OCI-LY3 (cell line): ENCODE results near the gene LEPROT.

ENCODE experiments used
- H2AFZ ChIP-seq: fragments of 200-600, 300-600 bp; shearing (Covaris generic); 2 replicates; pipeline ENCODE4 v1.6.0; 2014; ENCODE audit warnings: antibody characterized with exemption, low read depth, low read length
- H3K27ac ChIP-seq: fragments of 200-600, 300-600 bp; sonication (generic); 2 replicates; pipeline ENCODE4 v1.5.1; 2014; ENCODE audit warnings: mild to moderate bottlenecking, low read length, moderate library complexity, mixed read lengths
- H3K27me3 ChIP-seq: fragments of 200-600, 300-600 bp; sonication (generic); 2 replicates; pipeline ENCODE4 v1.6.1; 2014; ENCODE audit warnings: low read depth, low read length, mixed read lengths
- H3K36me3 ChIP-seq: fragments of 200-600, 300-600 bp; sonication (generic); replicated peaks from 2 replicates; pipeline ENCODE3; 2014; ENCODE audit warnings: low read depth, low read length, mixed read lengths
- H3K4me1 ChIP-seq: fragments of 300-600, 200-600 bp; sonication (generic); 2 replicates; pipeline ENCODE4 v1.6.1; 2014; ENCODE audit warnings: low read length, mixed read lengths
- H3K4me2 ChIP-seq: fragments of 200-600, 300-600 bp; sonication (generic); 2 replicates; pipeline ENCODE4 v1.6.1; 2014; ENCODE audit warnings: low read length, mixed read lengths
- H3K4me3 ChIP-seq: fragments of 300-600, 200-600 bp; sonication (generic); 2 replicates; pipeline ENCODE4 v1.5.1; 2014; ENCODE audit warnings: antibody characterized with exemption, mild to moderate bottlenecking, low read length, moderate library complexity
- H3K79me2 ChIP-seq: fragments of 300-600, 200-600 bp; shearing (Covaris generic); 2 replicates; pipeline ENCODE4 v1.6.1; 2014; ENCODE audit warnings: mild to moderate bottlenecking, low read length, mixed read lengths
- H3K9ac ChIP-seq: fragments of 300-600, 200-600 bp; shearing (Covaris generic); 2 replicates; pipeline ENCODE4 v1.6.0; 2014; ENCODE audit warnings: mild to moderate bottlenecking, low read length, moderate library complexity
- H3K9me3 ChIP-seq: fragments of 200-600, 300-600 bp; shearing (Covaris generic); 2 replicates; pipeline ENCODE4 v1.6.1; 2014; ENCODE audit warnings: low read length, mixed read lengths; ENCODE audit not compliant: insufficient read depth
- H4K20me1 ChIP-seq: fragments of 200-600, 300-600 bp; sonication (generic); 2 replicates; pipeline ENCODE4 v1.6.1; 2016; ENCODE audit warnings: low read length, mixed read lengths; ENCODE audit not compliant: insufficient read depth
- CTCF ChIP-seq: fragments of 200-600, 300-600 bp; sonication (generic); IDR thresholded peaks from 2 replicates; pipeline ENCODE4 v1.5.1; 2014; ENCODE audit warnings: antibody characterized with exemption, low read length, low read depth
- EZH2phosphoT487 ChIP-seq: fragments of 200-600 bp; shearing (Covaris generic); IDR thresholded peaks from 2 replicates; pipeline ENCODE4 v1.6.1; 2018; ENCODE audit warnings: antibody characterized with exemption, mixed run types, low read depth

Gene LEPROT

GRCh38 chr1:65404941-65405340 is 15.5 kb upstream of the LEPROT start:
- Histone ChIP-seq H3K4me3 (no peak overlapping the region), H3K4me1 (no peaks in the 10 kb centered on the region), H3K27me3 (no peaks in the 10 kb centered on the region), H3K36me3 (no peaks in the 10 kb centered on the region), H3K4me2 (no peak overlapping the region), H2AFZ (no peak overlapping the region), H4K20me1 (no peaks in the 10 kb centered on the region), H3K9ac (no peak overlapping the region), H3K79me2 (no peaks in the 10 kb centered on the region), H3K9me3 (no peaks in the 10 kb centered on the region), H3K27ac (no peak overlapping the region)
- TF ChIP-seq CTCF, result no peak
- no peak for TF ChIP-seq EZH2phosphoT487

DNA sequence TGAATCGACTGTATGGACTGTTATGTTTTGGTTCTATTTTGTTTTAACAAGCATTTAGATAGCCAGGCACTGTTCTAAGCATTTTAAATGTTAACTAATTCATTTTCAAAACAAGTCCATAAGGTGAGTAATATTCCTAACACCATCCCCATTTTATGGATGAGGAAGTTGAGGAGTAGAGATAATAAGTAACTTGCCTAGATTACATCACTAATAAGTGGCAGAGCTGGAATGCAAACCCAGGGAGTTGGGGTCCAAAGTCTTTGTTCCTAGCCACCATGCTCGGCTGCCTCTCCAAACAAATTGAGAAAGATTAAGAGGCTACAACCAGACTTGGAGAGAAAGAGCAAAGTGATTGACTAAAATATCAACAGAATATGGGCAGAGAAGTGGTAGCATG is 12.6 kb upstream of the LEPROT start:
- no peak overlapping the region for H3K27ac ChIP-seq
- H3K9ac ChIP-seq, result no peak overlapping the region
- no peak overlapping the region for H3K4me3 ChIP-seq
- no peaks in the 10 kb centered on the region for H3K36me3 ChIP-seq
- H4K20me1 ChIP-seq, result no peaks in the 10 kb centered on the region
- TF ChIP-seq CTCF, result no peak
- TF ChIP-seq EZH2phosphoT487, result no peak
- no peak overlapping the region for H2AFZ ChIP-seq
- H3K4me1 ChIP-seq, result no peaks in the 10 kb centered on the region
- no peaks in the 10 kb centered on the region for H3K27me3 ChIP-seq
- no peak overlapping the region for H3K4me2 ChIP-seq
- H3K79me2 ChIP-seq, result no peaks in the 10 kb centered on the region
- H3K9me3 ChIP-seq, result no peaks in the 10 kb centered on the region

DNA sequence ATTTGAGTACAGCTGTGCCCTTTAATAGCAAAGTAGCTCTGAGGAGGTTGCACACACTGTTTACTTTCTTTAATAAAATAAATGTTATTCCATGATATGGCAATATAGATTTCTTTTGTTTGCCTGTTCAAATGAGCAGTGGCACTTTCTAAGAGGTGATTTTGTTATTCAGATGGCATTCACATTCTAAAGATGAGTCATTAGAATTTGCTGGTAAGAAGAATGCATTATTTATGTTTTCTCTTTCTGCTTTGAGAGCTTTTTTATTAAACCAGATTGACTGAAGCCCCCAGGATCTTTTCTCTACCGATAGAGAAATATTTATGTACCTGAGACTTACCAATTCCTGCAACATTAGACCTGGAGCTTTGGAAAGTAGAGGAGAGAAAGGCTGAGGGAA is 11.2 kb upstream of the LEPROT start:
- TF ChIP-seq EZH2phosphoT487, result no peak
- Histone ChIP-seq H4K20me1 (no peaks in the 10 kb centered on the region), H2AFZ (no peak overlapping the region), H3K27ac (no peak overlapping the region), H3K4me3 (no peak overlapping the region), H3K9me3 (no peaks in the 10 kb centered on the region), H3K4me1 (no peaks in the 10 kb centered on the region), H3K27me3 (no peaks in the 10 kb centered on the region), H3K4me2 (no peak overlapping the region), H3K36me3 (no peaks in the 10 kb centered on the region), H3K9ac (no peak overlapping the region), H3K79me2 (no peaks in the 10 kb centered on the region)

- H3K4me1 ChIP-seq, result no peaks in the 10 kb centered on the region
- H3K27ac ChIP-seq, result no peak overlapping the region
- H3K9me3 ChIP-seq, result no peaks in the 10 kb centered on the region
- H3K79me2 ChIP-seq, result no peaks in the 10 kb centered on the region
- H3K9ac ChIP-seq, result no peak overlapping the region
- no peaks in the 10 kb centered on the region for H4K20me1 ChIP-seq
- H3K4me3 ChIP-seq, result no peak overlapping the region
- TF ChIP-seq EZH2phosphoT487, result no peak
- no peak for TF ChIP-seq CTCF
- no peak overlapping the region for H3K4me2 ChIP-seq
- H2AFZ ChIP-seq, result no peak overlapping the region
- no peaks in the 10 kb centered on the region for H3K27me3 ChIP-seq
- no peaks in the 10 kb centered on the region for H3K36me3 ChIP-seq
Measured at GRCh38 chr1:65409816-65410326, 10.6 kb upstream of the LEPROT start.
